Measurements from ENCODE around the gene ARHGAP15.

DNA sequence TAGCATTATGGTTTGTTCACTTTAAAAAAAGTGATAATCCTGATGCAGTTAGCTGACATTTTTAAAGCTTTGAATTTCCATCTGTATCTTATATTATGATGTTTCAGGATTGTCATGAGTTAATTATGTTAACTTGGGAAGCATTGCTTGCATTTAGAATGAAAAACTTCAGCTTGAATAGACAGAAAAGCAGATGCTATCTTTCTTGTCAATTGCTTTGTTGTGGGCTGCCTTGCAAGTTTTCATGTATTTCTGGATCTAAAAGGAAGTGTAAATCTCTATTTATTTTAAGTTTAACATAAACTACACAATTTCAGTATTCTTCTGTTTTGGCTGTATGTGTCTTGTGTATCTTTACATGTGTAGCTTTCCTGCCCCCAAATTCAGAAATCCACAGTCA, 479.5 kb downstream of the ARHGAP15 start:
- TF ChIP-seq, protein P1, sequence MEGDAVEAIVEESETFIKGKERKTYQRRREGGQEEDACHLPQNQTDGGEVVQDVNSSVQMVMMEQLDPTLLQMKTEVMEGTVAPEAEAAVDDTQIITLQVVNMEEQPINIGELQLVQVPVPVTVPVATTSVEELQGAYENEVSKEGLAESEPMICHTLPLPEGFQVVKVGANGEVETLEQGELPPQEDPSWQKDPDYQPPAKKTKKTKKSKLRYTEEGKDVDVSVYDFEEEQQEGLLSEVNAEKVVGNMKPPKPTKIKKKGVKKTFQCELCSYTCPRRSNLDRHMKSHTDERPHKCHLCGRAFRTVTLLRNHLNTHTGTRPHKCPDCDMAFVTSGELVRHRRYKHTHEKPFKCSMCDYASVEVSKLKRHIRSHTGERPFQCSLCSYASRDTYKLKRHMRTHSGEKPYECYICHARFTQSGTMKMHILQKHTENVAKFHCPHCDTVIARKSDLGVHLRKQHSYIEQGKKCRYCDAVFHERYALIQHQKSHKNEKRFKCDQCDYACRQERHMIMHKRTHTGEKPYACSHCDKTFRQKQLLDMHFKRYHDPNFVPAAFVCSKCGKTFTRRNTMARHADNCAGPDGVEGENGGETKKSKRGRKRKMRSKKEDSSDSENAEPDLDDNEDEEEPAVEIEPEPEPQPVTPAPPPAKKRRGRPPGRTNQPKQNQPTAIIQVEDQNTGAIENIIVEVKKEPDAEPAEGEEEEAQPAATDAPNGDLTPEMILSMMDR (conservative IDR thresholded peaks at IDR 0.05; ENCODE audit: low read length): no peak
- TF ChIP-seq EZH2phosphoT487 (IDR thresholded peaks at IDR 0.05; ENCODE audit: borderline replicate concordance, low read depth, low read length): no peak

Data from OCI-LY7 (cell line).